IPS DF 6.9 (cell line): ENCODE data around the gene CD80.
"Not testable (repeated sequence)": the region's sequence is repeated elsewhere in the genome, so short reads cannot be mapped to it uniquely, and the experiment has no call there.

ENCODE experiments used
- DNase-seq: peaks from one replicate; pipeline ENCODE4 v3.0.0-alpha.2; 2013; ENCODE audit warnings: low read depth, low spot score
- H3K27ac ChIP-seq: one replicate; pipeline ENCODE4 v1.5.1; 2013; ENCODE audit warnings: low read length, control low read depth
- H3K27me3 ChIP-seq: 2 replicates; pipeline ENCODE4 v1.6.1; 2013; ENCODE audit warnings: mild to moderate bottlenecking, low read length; ENCODE audit not compliant: control insufficient read depth, insufficient read depth
- H3K36me3 ChIP-seq: 2 replicates; pipeline ENCODE4 v1.6.1; 2013; ENCODE audit warnings: low read length; ENCODE audit not compliant: control insufficient read depth, insufficient read depth
- H3K4me1 ChIP-seq: 2 replicates; pipeline ENCODE4 v1.6.1; 2013; ENCODE audit warnings: low read length; ENCODE audit not compliant: control insufficient read depth, insufficient read depth
- H3K4me3 ChIP-seq: 2 replicates; pipeline ENCODE4 v1.5.1; 2013; ENCODE audit warnings: mild to moderate bottlenecking, low read length
- H3K9me3 ChIP-seq: 2 replicates; pipeline ENCODE4 v1.6.1; 2013; ENCODE audit warnings: low read length, inconsistent platforms; ENCODE audit not compliant: control insufficient read depth, insufficient read depth
- WGBS: extraction: QIAGEN DNeasy Blood & Tissue Kit; methylation state at CpG from one replicate; pipeline ENCODE4 v1.1.7; 2013; ENCODE audit warnings: mixed read lengths, missing lambda C conversion rate; ENCODE audit not compliant: insufficient read length, insufficient coverage; 5-methylcytosine and 5-hydroxymethylcytosine counted together

Gene CD80

GRCh38 chr3:119560160-119560559 is 746 bp upstream of the CD80 start:
- no CpG with 5 or more reads among the region's 5 CpGs for WGBS
- Histone ChIP-seq H3K4me3 (no peak overlapping the region), H3K36me3 (no peaks in the 10 kb centered on the region), H3K4me1 (no peaks in the 10 kb centered on the region), H3K9me3 (no peaks in the 10 kb centered on the region), H3K27me3 (no peaks in the 10 kb centered on the region), H3K27ac (no peak overlapping the region)
- no peak for DNase-seq

- Histone ChIP-seq H3K4me3 (no peak overlapping the region), H3K9me3 (no peaks in the 10 kb centered on the region), H3K27ac (no peak overlapping the region), H3K36me3 (no peaks in the 10 kb centered on the region), H3K4me1 (no peaks in the 10 kb centered on the region), H3K27me3 (no peaks in the 10 kb centered on the region)
- no CpG with 5 or more reads among the region's 9 CpGs for WGBS
- no peak for DNase-seq
Observed at GRCh38 chr3:119558626-119559317, 642 bp downstream of the CD80 start.

GRCh38 chr3:119557877-119558269 is 1.5 kb downstream of the CD80 start:
- no peaks in the 10 kb centered on the region for H3K9me3 ChIP-seq
- no peaks in the 10 kb centered on the region for H3K36me3 ChIP-seq
- DNase-seq, result no peak
- no CpG with 5 or more reads among the region's 3 CpGs for WGBS
- H3K4me1 ChIP-seq, result no peaks in the 10 kb centered on the region; the same call in 1 of the 2 replicates
- no peak overlapping the region for H3K4me3 ChIP-seq
- no peak overlapping the region for H3K27ac ChIP-seq
- no peaks in the 10 kb centered on the region for H3K27me3 ChIP-seq

GRCh38 chr3:119557192-119557876 is 2.1 kb downstream of the CD80 start:
- no CpG with 5 or more reads among the region's 7 CpGs for WGBS

GRCh38 chr3:119555929-119556328 is 3.5 kb downstream of the CD80 start:
- no CpG with 5 or more reads among the region's 1 CpG for WGBS
- no peaks in the 10 kb centered on the region for H3K36me3 ChIP-seq
- no peak overlapping the region for H3K27ac ChIP-seq
- no peak for DNase-seq
- no peak overlapping the region for H3K4me3 ChIP-seq
- no peaks in the 10 kb centered on the region for H3K9me3 ChIP-seq
- H3K4me1 ChIP-seq, result no peaks in the 10 kb centered on the region; the same call in 1 of the 2 replicates
- H3K27me3 ChIP-seq, result no peaks in the 10 kb centered on the region

More at GRCh38 chr3:119557192-119557876, 2.1 kb downstream of the CD80 start:
- H3K4me1 ChIP-seq, result no peaks in the 10 kb centered on the region; the same call in 1 of the 2 replicates
- no peak overlapping the region for H3K4me3 ChIP-seq
- H3K27me3 ChIP-seq, result no peaks in the 10 kb centered on the region
- no peak overlapping the region for H3K27ac ChIP-seq
- DNase-seq, result no peak
- H3K9me3 ChIP-seq, result no peaks in the 10 kb centered on the region
- no peaks in the 10 kb centered on the region for H3K36me3 ChIP-seq

GRCh38 chr3:119555309-119555735 is 4.1 kb downstream of the CD80 start:
- H3K27me3 ChIP-seq, result no peaks in the 10 kb centered on the region
- no peak overlapping the region for H3K27ac ChIP-seq
- no CpG with 5 or more reads among the region's 4 CpGs for WGBS
- no peaks in the 10 kb centered on the region for H3K9me3 ChIP-seq
- no peak for DNase-seq
- H3K4me1 ChIP-seq, result no peaks in the 10 kb centered on the region; the same call in 1 of the 2 replicates
- H3K4me3 ChIP-seq, result no peak overlapping the region
- no peaks in the 10 kb centered on the region for H3K36me3 ChIP-seq

GRCh38 chr3:119553823-119554415 is 5.5 kb downstream of the CD80 start:
- H3K27me3 ChIP-seq, result no peaks in the 10 kb centered on the region
- H3K27ac ChIP-seq, result no peak overlapping the region
- no peak overlapping the region for H3K4me3 ChIP-seq
- H3K4me1 ChIP-seq, result no peaks in the 10 kb centered on the region; the same call in 1 of the 2 replicates
- DNase-seq, result no peak
- H3K36me3 ChIP-seq, result no peaks in the 10 kb centered on the region
- no peaks in the 10 kb centered on the region for H3K9me3 ChIP-seq
- no CpG with 5 or more reads among the region's 5 CpGs for WGBS

- H3K4me3 ChIP-seq, H3K9me3 ChIP-seq, H3K36me3 ChIP-seq, H3K27me3 ChIP-seq, H3K27ac ChIP-seq, H3K4me1 ChIP-seq, DNase-seq: not testable (repeated sequence)
- no CpG with 5 or more reads among the region's 6 CpGs for WGBS
Observed at GRCh38 chr3:119552928-119553327, 6.5 kb downstream of the CD80 start.

GRCh38 chr3:119551598-119551997 is 7.8 kb downstream of the CD80 start:
- Histone ChIP-seq H3K4me3 (no peak overlapping the region), H3K27ac (no peak overlapping the region), H3K4me1 (no peaks in the 10 kb centered on the region; the same call in 1 of the 2 replicates), H3K27me3 (no peaks in the 10 kb centered on the region), H3K36me3 (no peaks in the 10 kb centered on the region), H3K9me3 (no peaks in the 10 kb centered on the region)
- no CpG with 5 or more reads among the region's 5 CpGs for WGBS
- DNase-seq, result no peak

GRCh38 chr3:119550192-119550910 is 9.1 kb downstream of the CD80 start:
- no peaks in the 10 kb centered on the region for H3K9me3 ChIP-seq
- no peak overlapping the region for H3K27ac ChIP-seq
- DNase-seq, result no peak
- no peaks in the 10 kb centered on the region for H3K36me3 ChIP-seq
- H3K4me1 ChIP-seq, result no peaks in the 10 kb centered on the region; the same call in 1 of the 2 replicates
- WGBS, result no CpG with 5 or more reads among the region's 9 CpGs
- no peaks in the 10 kb centered on the region for H3K27me3 ChIP-seq
- H3K4me3 ChIP-seq, result no peak overlapping the region
